ENCODE results near the gene FGF11.
A peak's percentile ranks its signal among the peaks of the same experiment; 100 is the strongest.

FGF11 gene

DNA sequence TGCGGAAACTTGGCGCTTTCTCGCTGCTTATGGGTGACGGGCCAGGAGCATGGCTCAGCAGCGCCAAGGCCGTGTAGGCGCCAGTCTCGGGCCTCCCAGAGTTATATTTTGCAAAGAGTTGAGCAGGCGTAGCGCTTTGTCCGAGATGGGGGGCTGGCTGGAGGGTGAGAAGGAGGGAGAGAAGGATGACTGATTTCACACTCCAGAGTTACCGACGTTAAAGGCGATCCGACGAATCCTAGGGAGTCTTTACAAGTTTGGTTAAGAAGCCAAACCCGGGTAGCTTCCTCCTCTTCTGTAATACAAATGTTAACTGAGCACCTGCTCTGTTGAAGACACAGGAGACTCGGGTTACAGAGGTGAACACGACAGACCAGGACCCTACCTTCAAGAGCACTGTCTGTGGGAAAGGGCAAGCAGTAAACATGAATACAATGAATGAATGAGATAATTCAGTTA is 45.6 kb downstream of the FGF11 start:
- Histone ChIP-seq H3K27me3 (replicated peaks; ENCODE audit: control insufficient read depth, insufficient read depth, low read length) (no peaks in the 10 kb centered on the region), H3K36me3 (ENCODE audit: control insufficient read depth, insufficient read depth, low read length, severe bottlenecking) (peaks cover 4% of the 10 kb centered on the region), H3K4me3 (ENCODE audit: low read length) (peak overlapping the region; percentile 95), H3K9ac (ENCODE audit: low read length) (peak overlapping the region; percentile 99), H3K9me3 (ENCODE audit: control insufficient read depth, low read length) (no peaks in the 10 kb centered on the region), H3K4me1 (ENCODE audit: control insufficient read depth, insufficient read depth, low read length) (peaks cover 49% of the 10 kb centered on the region)
- DNase-seq (ENCODE audit: low read depth), result no peak

DNA sequence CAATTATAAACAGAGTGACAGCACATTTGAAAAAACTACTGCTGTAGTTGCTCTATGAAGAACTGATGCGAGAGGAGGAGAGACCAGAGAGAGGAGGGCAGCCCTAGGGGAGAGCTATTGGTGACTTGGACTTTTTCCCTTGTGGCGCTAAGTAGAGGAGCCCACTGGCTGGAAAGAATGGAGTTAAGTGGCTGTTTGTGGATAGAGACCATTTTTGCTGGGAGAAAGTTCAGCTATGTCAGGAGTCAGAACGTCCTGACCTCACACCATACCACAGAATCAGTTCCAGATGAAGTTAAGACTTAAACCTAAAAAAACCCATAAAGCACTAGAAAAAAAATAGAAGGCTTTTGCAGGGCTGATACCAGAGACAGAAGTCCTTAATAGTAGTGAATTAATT is 46.9 kb downstream of the FGF11 start:
- peak; percentile 67 for DNase-seq (ENCODE audit: low read depth)
- Histone ChIP-seq H3K4me1 (ENCODE audit: control insufficient read depth, insufficient read depth, low read length) (peaks cover 48% of the 10 kb centered on the region), H3K27me3 (replicated peaks; ENCODE audit: control insufficient read depth, insufficient read depth, low read length) (no peaks in the 10 kb centered on the region), H3K9ac (ENCODE audit: low read length) (peak overlapping the region; percentile 99), H3K36me3 (ENCODE audit: control insufficient read depth, insufficient read depth, low read length, severe bottlenecking) (peaks cover 5% of the 10 kb centered on the region), H3K9me3 (ENCODE audit: control insufficient read depth, low read length) (no peaks in the 10 kb centered on the region), H3K4me3 (ENCODE audit: low read length) (peak overlapping the region; percentile 95)

DNA sequence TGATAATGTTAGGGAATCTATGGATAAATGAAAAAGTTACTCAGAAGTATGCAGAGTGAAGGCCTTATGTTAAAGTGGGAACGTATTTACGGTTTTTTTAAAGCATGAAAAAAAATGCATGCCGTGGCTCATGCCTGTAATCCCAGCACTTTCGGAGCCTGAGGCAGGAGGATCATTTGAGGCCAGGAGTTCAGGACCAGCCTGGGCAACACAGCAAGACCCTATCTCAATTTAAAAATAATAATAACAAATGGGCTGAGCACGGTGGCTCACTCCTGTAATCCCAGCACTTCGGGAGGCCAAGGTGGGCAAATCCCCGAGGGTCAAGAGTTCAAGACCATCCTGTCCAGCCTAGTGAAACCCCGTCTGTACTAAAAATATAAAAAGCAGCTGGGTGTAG is 50.8 kb downstream of the FGF11 start:
- H3K4me1 ChIP-seq (ENCODE audit: control insufficient read depth, insufficient read depth, low read length), result peaks cover 42% of the 10 kb centered on the region
- H3K27me3 ChIP-seq (replicated peaks; ENCODE audit: control insufficient read depth, insufficient read depth, low read length), result no peaks in the 10 kb centered on the region
- no peak for DNase-seq (ENCODE audit: low read depth)
- no peak overlapping the region for H3K4me3 ChIP-seq (ENCODE audit: low read length)
- no peak overlapping the region for H3K9ac ChIP-seq (ENCODE audit: low read length)
- peaks cover 16% of the 10 kb centered on the region for H3K36me3 ChIP-seq (ENCODE audit: control insufficient read depth, insufficient read depth, low read length, severe bottlenecking)
- no peaks in the 10 kb centered on the region for H3K9me3 ChIP-seq (ENCODE audit: control insufficient read depth, low read length)

DNA sequence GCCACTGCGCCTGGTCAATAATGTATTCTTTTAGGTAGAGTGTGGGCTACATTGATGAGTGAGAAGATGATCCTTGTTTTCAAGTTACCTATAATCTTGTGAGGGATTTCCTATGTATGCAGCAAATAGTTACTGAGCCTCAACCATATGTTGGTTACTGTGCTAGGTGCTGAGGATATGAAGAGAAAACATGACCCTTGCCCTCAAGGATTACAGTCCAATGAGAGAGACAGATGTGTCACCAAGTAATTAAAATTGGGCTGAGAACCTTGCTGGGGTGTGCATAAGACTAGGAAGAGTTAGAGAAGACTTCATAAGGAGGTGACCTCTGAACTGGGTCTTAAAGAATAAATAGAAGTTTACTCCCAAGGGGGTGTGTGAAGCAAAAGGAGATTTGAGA is 52.3 kb downstream of the FGF11 start:
- Histone ChIP-seq H3K9me3 (ENCODE audit: control insufficient read depth, low read length) (no peaks in the 10 kb centered on the region), H3K36me3 (ENCODE audit: control insufficient read depth, insufficient read depth, low read length, severe bottlenecking) (peaks cover 30% of the 10 kb centered on the region), H3K27me3 (replicated peaks; ENCODE audit: control insufficient read depth, insufficient read depth, low read length) (no peaks in the 10 kb centered on the region), H3K4me1 (ENCODE audit: control insufficient read depth, insufficient read depth, low read length) (peaks cover 35% of the 10 kb centered on the region), H3K4me3 (ENCODE audit: low read length) (no peak overlapping the region), H3K9ac (ENCODE audit: low read length) (no peak overlapping the region)
- no peak for DNase-seq (ENCODE audit: low read depth)

GRCh38 chr17:7493941-7494340 is 54.6 kb downstream of the FGF11 start:
- Histone ChIP-seq H3K36me3 (ENCODE audit: control insufficient read depth, insufficient read depth, low read length, severe bottlenecking) (peaks cover 53% of the 10 kb centered on the region), H3K4me1 (ENCODE audit: control insufficient read depth, insufficient read depth, low read length) (peaks cover 15% of the 10 kb centered on the region), H3K9me3 (ENCODE audit: control insufficient read depth, low read length) (no peaks in the 10 kb centered on the region), H3K9ac (ENCODE audit: low read length) (no peak overlapping the region), H3K4me3 (ENCODE audit: low read length) (no peak overlapping the region), H3K27me3 (replicated peaks; ENCODE audit: control insufficient read depth, insufficient read depth, low read length) (no peaks in the 10 kb centered on the region)
- DNase-seq (ENCODE audit: low read depth), result no peak
